ENCODE data around the gene RNF183. TPM values are rescaled to one million over a fixed set of nuclear protein-coding genes. Genes with fewer than 3 reads are reported as not detected.
"Not testable (repeated sequence)": the region's sequence is repeated elsewhere in the genome, so short reads cannot be mapped to it uniquely, and the experiment has no call there.

Gene RNF183
- total RNA-seq, 3 donors from 2014 or later (not counting 1 experiment from before 2014, with no cell fraction given): not detected

DNA sequence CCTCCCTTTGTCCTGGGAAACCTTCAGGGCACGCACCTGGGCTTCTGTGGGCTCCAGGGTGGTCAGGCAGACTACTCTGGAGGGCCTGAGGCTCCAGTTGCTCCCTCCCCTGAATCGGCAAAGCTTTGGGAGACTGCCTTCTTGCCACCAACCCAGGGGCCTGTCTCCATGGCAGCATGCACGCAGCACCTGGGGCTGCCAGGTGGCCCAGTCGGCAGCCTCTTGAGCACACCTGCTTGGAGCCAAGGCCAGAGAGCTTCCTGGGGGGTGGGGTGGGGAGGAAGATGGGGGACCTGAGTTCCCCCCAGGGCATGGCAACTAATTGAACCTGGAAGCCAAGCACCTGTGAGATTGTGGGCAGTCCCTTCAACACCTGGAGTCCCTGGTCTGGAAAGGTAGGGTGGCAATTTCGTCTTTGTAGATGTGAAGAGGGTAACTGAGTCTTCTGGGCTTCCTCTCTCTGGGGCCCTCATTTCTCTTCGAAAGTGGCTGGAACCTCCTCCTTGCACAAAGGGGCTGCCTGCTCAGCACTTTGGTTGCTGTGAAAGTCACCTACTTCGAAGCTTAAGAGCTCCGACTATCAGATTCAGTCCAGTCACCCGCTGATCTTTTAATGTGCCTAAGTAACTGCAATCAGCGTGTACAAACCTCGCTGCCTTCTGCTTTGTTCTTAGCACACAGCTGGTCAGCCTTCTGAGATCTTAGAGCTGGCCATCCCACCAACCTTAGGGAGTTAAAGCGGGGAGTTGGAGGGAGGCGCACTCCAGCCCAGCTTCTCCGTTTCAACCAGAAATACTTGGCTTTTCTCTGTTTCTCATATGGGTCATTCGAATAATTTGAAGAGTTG, 4.0 kb downstream of the RNF183 start:
- Mint-ChIP-seq H3K36me3 (no peaks in the 10 kb centered on the region), H3K27ac (no peak overlapping the region), H3K9me3 (no peaks in the 10 kb centered on the region), H3K4me3 (no peak overlapping the region), H3K27me3 (ENCODE audit: low read depth in 2 of 2) (peaks cover 7 to 26% of the 10 kb centered on the region in 2 donors), H3K4me1 (no peaks in the 10 kb centered on the region)
- ATAC-seq (no peak), DNase-seq (no peak)
- Histone ChIP-seq H3K36me3 (ENCODE audit: control insufficient read depth, insufficient read depth, low read length) (no peaks in the 10 kb centered on the region), H3K27me3 (ENCODE audit: control insufficient read depth, insufficient read depth, low read length) (no peaks in the 10 kb centered on the region), H3K4me3 (ENCODE audit: low read length) (no peak overlapping the region), H3K9me3 (ENCODE audit: control insufficient read depth, insufficient read depth, low read length) (no peaks in the 10 kb centered on the region), H3K4me1 (ENCODE audit: control insufficient read depth, insufficient read depth, low read length) (no peaks in the 10 kb centered on the region), H3K27ac (ENCODE audit: low read length) (no peak overlapping the region)
- intact Hi-C loops (cut with micrococcal nuclease): loop anchor here (10.0 kb wide), 1 partner anchor 46 kb away; the partner anchor contains the start of genes BSPRY and WDR31
- 88% methylated on average over 14 of the region's 15 CpGs for WGBS (ENCODE audit: insufficient coverage)
- TF ChIP-seq, protein P1, sequence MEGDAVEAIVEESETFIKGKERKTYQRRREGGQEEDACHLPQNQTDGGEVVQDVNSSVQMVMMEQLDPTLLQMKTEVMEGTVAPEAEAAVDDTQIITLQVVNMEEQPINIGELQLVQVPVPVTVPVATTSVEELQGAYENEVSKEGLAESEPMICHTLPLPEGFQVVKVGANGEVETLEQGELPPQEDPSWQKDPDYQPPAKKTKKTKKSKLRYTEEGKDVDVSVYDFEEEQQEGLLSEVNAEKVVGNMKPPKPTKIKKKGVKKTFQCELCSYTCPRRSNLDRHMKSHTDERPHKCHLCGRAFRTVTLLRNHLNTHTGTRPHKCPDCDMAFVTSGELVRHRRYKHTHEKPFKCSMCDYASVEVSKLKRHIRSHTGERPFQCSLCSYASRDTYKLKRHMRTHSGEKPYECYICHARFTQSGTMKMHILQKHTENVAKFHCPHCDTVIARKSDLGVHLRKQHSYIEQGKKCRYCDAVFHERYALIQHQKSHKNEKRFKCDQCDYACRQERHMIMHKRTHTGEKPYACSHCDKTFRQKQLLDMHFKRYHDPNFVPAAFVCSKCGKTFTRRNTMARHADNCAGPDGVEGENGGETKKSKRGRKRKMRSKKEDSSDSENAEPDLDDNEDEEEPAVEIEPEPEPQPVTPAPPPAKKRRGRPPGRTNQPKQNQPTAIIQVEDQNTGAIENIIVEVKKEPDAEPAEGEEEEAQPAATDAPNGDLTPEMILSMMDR (IDR thresholded peaks at IDR 0.05): no peak

DNA sequence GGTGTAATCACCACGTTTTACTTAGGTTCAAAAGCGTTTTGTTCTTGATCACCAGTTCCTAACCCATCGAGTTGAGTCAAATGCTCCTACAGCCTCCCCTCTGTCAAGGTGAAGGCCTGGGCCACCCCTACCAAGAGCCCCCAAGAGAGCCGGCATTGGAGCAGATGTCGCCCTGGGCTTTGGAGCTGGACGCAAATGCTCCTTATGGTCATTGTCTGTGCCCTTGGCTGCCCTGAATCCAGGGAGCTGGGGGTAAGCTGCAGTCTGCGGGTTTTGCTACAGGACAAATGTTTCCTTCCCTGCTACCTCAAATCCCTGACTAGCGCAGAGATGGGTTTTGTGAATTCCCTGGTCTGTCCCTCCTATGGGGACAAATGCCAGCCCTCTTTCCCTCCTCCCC, 4.9 kb downstream of the RNF183 start:
- TF ChIP-seq, protein P1 (IDR thresholded peaks at IDR 0.05): no peak
- DNase-seq: no peak
- no peak for ATAC-seq
- intact Hi-C loops (cut with micrococcal nuclease): loop anchor here (10.0 kb wide), 1 partner anchor 46 kb away; the partner anchor contains the start of genes BSPRY and WDR31
- Histone ChIP-seq H3K4me1 (ENCODE audit: control insufficient read depth, insufficient read depth, low read length) (no peaks in the 10 kb centered on the region), H3K27ac (ENCODE audit: low read length) (no peak overlapping the region), H3K4me3 (ENCODE audit: low read length) (no peak overlapping the region), H3K36me3 (ENCODE audit: control insufficient read depth, insufficient read depth, low read length) (peaks cover 3% of the 10 kb centered on the region), H3K9me3 (ENCODE audit: control insufficient read depth, insufficient read depth, low read length) (no peaks in the 10 kb centered on the region), H3K27me3 (ENCODE audit: control insufficient read depth, insufficient read depth, low read length) (no peaks in the 10 kb centered on the region)
- Mint-ChIP-seq H3K4me1 (no peaks in the 10 kb centered on the region), H3K9me3 (no peaks in the 10 kb centered on the region), H3K4me3 (no peak overlapping the region), H3K27me3 (ENCODE audit: low read depth in 2 of 2) (peaks cover 7 to 26% of the 10 kb centered on the region in 2 donors), H3K27ac (no peak overlapping the region), H3K36me3 (no peaks in the 10 kb centered on the region)
- WGBS (ENCODE audit: insufficient coverage): 94% methylated on average over 8 of the region's 8 CpGs

DNA sequence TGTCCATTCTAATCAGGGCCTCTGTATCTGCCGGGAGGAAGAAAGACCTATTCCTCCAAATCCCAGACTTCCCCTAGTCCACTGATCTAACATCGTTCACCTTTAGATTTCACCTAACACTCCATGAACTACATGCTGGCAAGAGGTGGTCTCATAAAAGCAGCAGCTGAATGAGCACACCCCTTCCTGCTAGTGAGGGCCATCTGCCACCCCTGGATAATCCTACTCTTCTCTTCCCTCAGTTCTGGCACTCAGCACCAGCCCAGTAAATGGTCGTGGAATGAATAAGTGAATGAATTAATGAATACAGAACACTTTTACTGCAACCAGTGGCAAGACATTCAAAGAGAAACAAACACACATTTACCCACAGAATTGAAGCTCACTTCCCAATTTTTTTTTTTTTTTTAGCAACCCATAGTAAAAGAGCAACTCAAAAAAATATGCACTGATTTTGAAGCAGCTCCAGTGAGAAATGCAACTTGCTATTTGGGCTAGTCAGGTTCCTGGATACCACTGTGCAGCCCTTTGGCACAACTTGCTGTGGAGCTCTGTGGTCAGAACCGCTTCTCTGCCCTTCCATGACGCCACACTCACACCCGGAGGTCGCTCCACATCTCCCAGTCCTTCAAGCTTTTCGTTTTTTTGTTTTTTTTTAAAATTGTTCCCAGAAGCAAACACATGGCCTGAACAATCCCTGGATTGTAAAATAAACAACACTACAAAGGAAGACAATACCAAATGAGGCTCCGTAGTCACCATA, 6.2 kb downstream of the RNF183 start:
- H3K27ac Mint-ChIP-seq: no peak overlapping the region
- peaks cover 4 to 20% of the 10 kb centered on the region in 2 donors for H3K27me3 Mint-ChIP-seq (ENCODE audit: low read depth in 2 of 2)
- Histone ChIP-seq H3K4me3 (ENCODE audit: low read length) (no peak overlapping the region), H3K9me3 (ENCODE audit: control insufficient read depth, insufficient read depth, low read length) (no peaks in the 10 kb centered on the region), H3K27ac (ENCODE audit: low read length) (no peak overlapping the region), H3K36me3 (ENCODE audit: control insufficient read depth, insufficient read depth, low read length) (peaks cover 12% of the 10 kb centered on the region), H3K27me3 (ENCODE audit: control insufficient read depth, insufficient read depth, low read length) (no peaks in the 10 kb centered on the region), H3K4me1 (ENCODE audit: control insufficient read depth, insufficient read depth, low read length) (no peaks in the 10 kb centered on the region)
- H3K36me3 Mint-ChIP-seq: no peaks in the 10 kb centered on the region
- no peak for ATAC-seq
- TF ChIP-seq, protein P1 (IDR thresholded peaks at IDR 0.05): no peak
- H3K4me1 Mint-ChIP-seq: no peaks in the 10 kb centered on the region
- no peak for DNase-seq
- no peaks in the 10 kb centered on the region for H3K9me3 Mint-ChIP-seq
- H3K4me3 Mint-ChIP-seq: no peak overlapping the region
- intact Hi-C loops (cut with micrococcal nuclease): loop anchor here (10.0 kb wide), 1 partner anchor 48 kb away; the partner anchor contains the start of genes BSPRY and WDR31
- 86% methylated on average over 8 of the region's 9 CpGs for WGBS (ENCODE audit: insufficient coverage)

DNA sequence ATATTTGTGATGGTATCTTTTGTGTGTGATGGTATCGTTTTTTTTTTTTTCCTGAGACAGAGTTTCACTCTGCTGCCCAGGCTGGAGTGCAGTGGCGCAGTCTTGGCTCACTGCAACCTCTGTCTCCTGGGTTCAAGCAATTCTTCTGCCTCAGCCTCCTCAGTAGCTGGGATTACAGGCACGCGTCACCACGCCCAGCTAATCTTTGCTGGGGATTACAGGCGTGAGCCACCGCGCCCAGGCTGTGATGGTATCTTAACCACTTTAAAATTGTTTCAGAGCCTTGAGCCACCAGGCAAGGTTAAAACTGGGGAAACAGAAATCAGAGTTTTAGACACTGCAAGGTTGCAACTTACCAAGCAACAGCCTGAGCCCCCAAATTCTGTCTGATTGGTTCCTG, 6.9 kb downstream of the RNF183 start:
- 91% methylated on average over 7 of the region's 8 CpGs for WGBS (ENCODE audit: insufficient coverage)
- peaks cover 4 to 18% of the 10 kb centered on the region in 2 donors for H3K27me3 Mint-ChIP-seq (ENCODE audit: low read depth in 2 of 2)
- ATAC-seq; H3K4me1 Mint-ChIP-seq; H3K27ac Mint-ChIP-seq; H3K4me1 ChIP-seq (ENCODE audit: control insufficient read depth, insufficient read depth, low read length); H3K36me3 Mint-ChIP-seq; H3K9me3 Mint-ChIP-seq; H3K27me3 ChIP-seq (ENCODE audit: control insufficient read depth, insufficient read depth, low read length); H3K4me3 Mint-ChIP-seq; DNase-seq; H3K9me3 ChIP-seq (ENCODE audit: control insufficient read depth, insufficient read depth, low read length); H3K27ac ChIP-seq (ENCODE audit: low read length); H3K4me3 ChIP-seq (ENCODE audit: low read length): not testable (repeated sequence)
- intact Hi-C loops (cut with micrococcal nuclease): loop anchor here (10.0 kb wide), 1 partner anchor 49 kb away; the partner anchor contains the start of genes BSPRY and WDR31
- H3K36me3 ChIP-seq (ENCODE audit: control insufficient read depth, insufficient read depth, low read length): peaks cover 17% of the 10 kb centered on the region
